Measurements from ENCODE around the gene ADH1C.

The ADH1C gene

DNA sequence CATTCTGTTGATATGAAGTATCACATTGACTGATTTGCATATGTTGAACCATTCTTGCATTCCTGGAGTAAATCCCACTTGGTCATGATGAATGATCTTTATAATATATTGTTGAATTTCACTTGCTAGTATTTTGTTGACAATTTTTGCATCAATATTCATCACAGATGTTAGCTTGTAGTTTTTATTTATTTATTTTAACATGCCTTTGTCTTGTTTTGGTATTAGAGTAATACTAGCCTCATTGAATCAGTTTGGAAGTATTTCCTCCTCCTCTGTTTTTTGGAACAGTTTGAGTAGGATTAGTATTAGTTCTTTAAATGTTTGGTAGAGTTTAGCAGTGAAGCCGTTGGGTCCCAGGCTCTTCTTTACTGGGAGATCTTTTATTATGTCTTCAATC, 13.9 kb upstream of the ADH1C start:
- Histone ChIP-seq H3K4me1 (ENCODE audit: insufficient read depth, low read length, severe bottlenecking) (no peaks in the 10 kb centered on the region), H3K79me2 (ENCODE audit: insufficient read depth, low read length) (no peaks in the 10 kb centered on the region), H3K4me3 (ENCODE audit: low read depth, low read length, poor library complexity, severe bottlenecking) (no peak overlapping the region), H3K9me2 (ENCODE audit: low read depth, low read length) (no peaks in the 10 kb centered on the region), H3F3A (ENCODE audit: insufficient read depth, low read length) (no peaks in the 10 kb centered on the region), H3K36me3 (ENCODE audit: insufficient read depth, low read length) (no peaks in the 10 kb centered on the region), H3K27me3 (ENCODE audit: insufficient read depth, low read length) (no peaks in the 10 kb centered on the region), H4K20me1 (ENCODE audit: insufficient read depth, low read length) (no peaks in the 10 kb centered on the region), H3K9ac (ENCODE audit: low read length) (no peak overlapping the region), H3K27ac (ENCODE audit: low read depth, low read length, poor library complexity, severe bottlenecking) (no peak overlapping the region), H3K4me2 (ENCODE audit: low read length) (no peak overlapping the region), H2AFZ (ENCODE audit: low read length) (no peak overlapping the region), H3K9me3 (ENCODE audit: low read length) (no peaks in the 10 kb centered on the region)
- TF ChIP-seq EZH2 (IDR thresholded peaks at IDR 0.05; ENCODE audit: borderline replicate concordance, low read length), result no peak
- TF ChIP-seq, protein P1, sequence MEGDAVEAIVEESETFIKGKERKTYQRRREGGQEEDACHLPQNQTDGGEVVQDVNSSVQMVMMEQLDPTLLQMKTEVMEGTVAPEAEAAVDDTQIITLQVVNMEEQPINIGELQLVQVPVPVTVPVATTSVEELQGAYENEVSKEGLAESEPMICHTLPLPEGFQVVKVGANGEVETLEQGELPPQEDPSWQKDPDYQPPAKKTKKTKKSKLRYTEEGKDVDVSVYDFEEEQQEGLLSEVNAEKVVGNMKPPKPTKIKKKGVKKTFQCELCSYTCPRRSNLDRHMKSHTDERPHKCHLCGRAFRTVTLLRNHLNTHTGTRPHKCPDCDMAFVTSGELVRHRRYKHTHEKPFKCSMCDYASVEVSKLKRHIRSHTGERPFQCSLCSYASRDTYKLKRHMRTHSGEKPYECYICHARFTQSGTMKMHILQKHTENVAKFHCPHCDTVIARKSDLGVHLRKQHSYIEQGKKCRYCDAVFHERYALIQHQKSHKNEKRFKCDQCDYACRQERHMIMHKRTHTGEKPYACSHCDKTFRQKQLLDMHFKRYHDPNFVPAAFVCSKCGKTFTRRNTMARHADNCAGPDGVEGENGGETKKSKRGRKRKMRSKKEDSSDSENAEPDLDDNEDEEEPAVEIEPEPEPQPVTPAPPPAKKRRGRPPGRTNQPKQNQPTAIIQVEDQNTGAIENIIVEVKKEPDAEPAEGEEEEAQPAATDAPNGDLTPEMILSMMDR (IDR thresholded peaks at IDR 0.05; ENCODE audit: low read length), result no peak

DNA sequence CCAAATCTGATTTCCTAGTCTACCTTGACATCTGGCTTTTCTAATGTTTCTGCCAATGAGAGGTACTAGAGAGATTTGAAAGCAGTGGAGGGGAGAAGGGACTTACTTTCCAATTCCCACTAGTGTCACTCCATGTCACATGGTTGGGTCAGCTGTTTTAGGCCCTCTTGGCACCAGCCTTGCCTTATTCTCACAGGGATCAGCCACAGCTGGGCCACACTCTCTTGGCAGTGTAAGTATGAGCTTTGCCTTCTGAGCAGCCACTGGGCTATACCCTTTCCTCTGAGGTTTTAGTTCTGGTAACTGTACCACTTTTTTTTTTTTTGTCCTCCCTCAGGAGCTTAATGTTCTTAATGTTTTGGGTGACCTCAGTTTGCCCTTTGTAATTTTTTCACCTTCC, 10.2 kb upstream of the ADH1C start:
- Histone ChIP-seq H3K36me3 (ENCODE audit: insufficient read depth, low read length) (no peaks in the 10 kb centered on the region), H3K4me1 (ENCODE audit: insufficient read depth, low read length, severe bottlenecking) (no peaks in the 10 kb centered on the region), H3F3A (ENCODE audit: insufficient read depth, low read length) (no peaks in the 10 kb centered on the region), H3K79me2 (ENCODE audit: insufficient read depth, low read length) (no peaks in the 10 kb centered on the region), H3K9me3 (ENCODE audit: low read length) (no peaks in the 10 kb centered on the region), H3K27me3 (ENCODE audit: insufficient read depth, low read length) (no peaks in the 10 kb centered on the region), H3K9me2 (ENCODE audit: low read depth, low read length) (no peaks in the 10 kb centered on the region), H3K4me2 (ENCODE audit: low read length) (no peak overlapping the region), H3K4me3 (ENCODE audit: low read depth, low read length, poor library complexity, severe bottlenecking) (no peak overlapping the region), H3K9ac (ENCODE audit: low read length) (no peak overlapping the region), H3K27ac (ENCODE audit: low read depth, low read length, poor library complexity, severe bottlenecking) (no peak overlapping the region), H4K20me1 (ENCODE audit: insufficient read depth, low read length) (no peaks in the 10 kb centered on the region), H2AFZ (ENCODE audit: low read length) (no peak overlapping the region)
- TF ChIP-seq EZH2 (IDR thresholded peaks at IDR 0.05; ENCODE audit: borderline replicate concordance, low read length), result no peak
- TF ChIP-seq, protein P1 (IDR thresholded peaks at IDR 0.05; ENCODE audit: low read length), result no peak

DNA sequence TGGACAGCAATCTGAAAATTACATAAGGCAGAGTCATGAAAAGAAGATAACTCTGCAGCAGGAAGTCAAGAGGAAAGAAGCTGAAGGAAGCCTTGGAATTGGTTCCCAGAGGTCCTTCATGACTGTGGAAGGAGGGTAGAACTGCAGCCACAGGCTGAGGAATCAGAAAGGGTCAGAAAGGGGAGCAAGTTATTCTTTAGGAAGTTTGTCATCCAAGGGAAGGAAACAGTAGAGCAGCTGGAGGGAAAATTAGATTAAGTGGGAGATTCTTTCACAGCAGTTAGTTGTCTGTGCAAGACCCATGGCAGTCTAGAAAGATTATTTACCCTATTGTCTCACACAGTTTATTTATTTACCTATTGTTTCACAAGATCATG, 9.3 kb upstream of the ADH1C start:
- Histone ChIP-seq H3K4me1 (ENCODE audit: insufficient read depth, low read length, severe bottlenecking) (no peaks in the 10 kb centered on the region), H3K4me2 (ENCODE audit: low read length) (no peak overlapping the region), H4K20me1 (ENCODE audit: insufficient read depth, low read length) (no peaks in the 10 kb centered on the region), H3K27ac (ENCODE audit: low read depth, low read length, poor library complexity, severe bottlenecking) (no peak overlapping the region), H3K36me3 (ENCODE audit: insufficient read depth, low read length) (no peaks in the 10 kb centered on the region), H2AFZ (ENCODE audit: low read length) (no peak overlapping the region), H3K9me3 (ENCODE audit: low read length) (no peaks in the 10 kb centered on the region), H3K27me3 (ENCODE audit: insufficient read depth, low read length) (no peaks in the 10 kb centered on the region), H3K4me3 (ENCODE audit: low read depth, low read length, poor library complexity, severe bottlenecking) (no peak overlapping the region), H3K79me2 (ENCODE audit: insufficient read depth, low read length) (no peaks in the 10 kb centered on the region), H3K9me2 (ENCODE audit: low read depth, low read length) (no peaks in the 10 kb centered on the region), H3K9ac (ENCODE audit: low read length) (no peak overlapping the region), H3F3A (ENCODE audit: insufficient read depth, low read length) (no peaks in the 10 kb centered on the region)
- no peak for TF ChIP-seq EZH2 (IDR thresholded peaks at IDR 0.05; ENCODE audit: borderline replicate concordance, low read length)
- TF ChIP-seq, protein P1 (IDR thresholded peaks at IDR 0.05; ENCODE audit: low read length), result no peak

All from OCI-LY1 (cell line).